ENCODE data around the gene KRTAP10-8.
A peak's percentile ranks its signal among the peaks of the same experiment; 100 is the strongest.
"Not testable (repeated sequence)": the region's sequence is repeated elsewhere in the genome, so short reads cannot be mapped to it uniquely, and the experiment has no call there.

The KRTAP10-8 gene

GRCh38 chr21:44618504-44618903 lies 6.6 kb downstream of the KRTAP10-8 start:
- peak; percentile 19 for DNase-seq (ENCODE audit: low spot score)

DNA sequence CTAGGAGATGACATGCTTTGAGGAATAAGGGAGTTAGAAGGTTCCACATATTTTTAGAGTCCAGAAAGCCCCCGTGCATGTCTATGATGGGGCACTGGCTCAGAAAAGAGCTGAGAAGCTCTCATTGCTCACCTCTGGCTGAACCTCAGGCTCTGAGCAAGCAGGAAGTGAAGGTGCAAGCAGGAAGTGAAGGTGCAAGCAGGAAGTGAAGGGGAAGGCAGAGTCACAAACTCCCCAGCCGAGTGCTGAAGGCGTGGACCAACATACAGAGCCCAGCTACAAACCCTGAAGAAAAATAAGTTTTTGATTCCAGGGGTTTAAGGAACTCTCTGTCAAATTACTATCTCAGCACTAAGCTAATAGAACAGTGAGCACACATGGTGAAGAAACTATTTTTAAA lies 7.0 kb downstream of the KRTAP10-8 start:
- no peak for DNase-seq (ENCODE audit: low spot score)

DNA sequence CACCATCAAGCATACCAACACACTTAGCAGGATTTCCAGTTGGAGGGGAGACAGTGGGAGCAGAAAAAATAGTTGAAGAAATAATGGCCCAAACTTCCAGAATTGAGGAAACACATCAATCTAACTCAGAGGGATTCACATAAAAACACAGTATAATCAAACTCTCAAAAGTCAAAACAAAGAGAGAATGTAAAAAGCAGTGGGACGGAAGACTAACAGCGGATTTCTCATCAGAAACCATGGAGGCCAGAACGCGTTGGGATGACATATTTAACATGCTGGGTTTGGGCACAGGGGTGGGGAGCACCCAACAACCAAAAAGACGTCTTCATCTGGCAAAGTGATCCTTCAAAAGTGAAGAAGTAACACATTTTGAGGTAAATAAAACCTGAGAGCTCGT lies 8.0 kb downstream of the KRTAP10-8 start:
- DNase-seq (ENCODE audit: low spot score): no peak

GRCh38 chr21:44623575-44623974 lies 11.7 kb downstream of the KRTAP10-8 start:
- DNase-seq (ENCODE audit: low spot score): no peak

DNA sequence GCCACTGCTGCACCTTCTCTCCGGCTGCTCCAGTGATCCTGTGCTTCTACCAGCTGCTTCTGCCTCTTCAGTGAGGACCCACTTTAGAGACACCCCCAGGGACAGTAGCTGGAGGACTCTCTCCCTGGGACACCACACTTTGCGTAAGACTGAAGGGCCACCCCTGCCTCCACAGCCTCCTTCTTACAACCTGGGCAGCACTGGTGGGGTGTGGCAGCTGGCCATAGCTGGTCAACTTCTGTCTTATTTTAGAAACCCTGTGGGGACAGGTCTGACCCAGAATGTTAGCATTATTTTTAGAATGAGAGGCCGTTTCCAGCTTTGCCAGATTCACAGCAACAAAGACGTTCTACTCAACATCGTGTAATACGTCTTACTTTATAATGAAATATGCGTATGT lies 13.9 kb downstream of the KRTAP10-8 start:
- no peak for DNase-seq (ENCODE audit: low spot score)

- no peak for DNase-seq (ENCODE audit: low spot score)
Observed at GRCh38 chr21:44626262-44626661, 14.4 kb downstream of the KRTAP10-8 start.

GRCh38 chr21:44626673-44627143 lies 14.8 kb downstream of the KRTAP10-8 start, which contains the start of gene KRTAP10-9:
Gene KRTAP10-9, plus strand, starts transcription at chr21:44627093. Its CDS starts 79 bp downstream, at chr21:44627172.
- DNase-seq (ENCODE audit: low spot score): no peak

GRCh38 chr21:44627181-44627822 lies 15.4 kb downstream of the KRTAP10-8 start:
- not testable (repeated sequence) for DNase-seq (ENCODE audit: low spot score)

GRCh38 chr21:44627831-44628233 lies 16.0 kb downstream of the KRTAP10-8 start:
- DNase-seq (ENCODE audit: low spot score): not testable (repeated sequence)

DNA sequence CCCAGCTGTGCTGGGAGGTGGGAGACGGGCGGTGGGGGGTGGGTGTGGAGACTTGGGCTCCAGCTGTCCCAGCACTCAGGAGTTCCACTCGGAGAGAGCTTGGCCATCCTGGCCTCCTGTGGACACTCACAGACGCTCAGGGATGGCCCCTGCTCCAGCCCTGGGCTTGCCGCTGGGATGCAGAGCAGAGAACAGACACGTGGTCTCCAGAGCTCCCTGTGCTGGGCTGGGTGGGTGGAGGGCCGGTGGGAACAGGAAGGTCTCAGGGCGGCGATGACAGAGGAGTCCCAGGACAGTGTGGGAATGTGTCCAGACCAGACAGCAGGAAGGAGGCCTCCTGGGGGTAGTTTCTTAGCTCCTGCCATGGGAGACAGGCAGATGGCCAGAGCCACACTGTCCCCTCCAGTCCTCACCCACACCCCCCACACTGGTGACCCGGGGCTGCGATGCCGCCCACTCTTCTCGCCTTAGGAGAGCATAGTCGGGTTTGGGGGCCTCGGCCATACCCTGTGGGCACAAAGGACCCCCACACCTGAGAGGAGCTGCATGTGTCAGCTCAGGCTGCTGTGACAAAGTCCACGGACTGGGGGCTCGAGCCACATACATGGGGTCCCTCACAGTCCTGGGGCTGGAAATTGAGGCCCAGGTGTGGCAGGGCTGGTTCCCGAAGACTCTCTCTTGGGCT lies 17.0 kb downstream of the KRTAP10-8 start:
- DNase-seq (ENCODE audit: low spot score): no peak

- no peak for DNase-seq (ENCODE audit: low spot score)
Observed at GRCh38 chr21:44630440-44630839, 18.6 kb downstream of the KRTAP10-8 start.

DNA sequence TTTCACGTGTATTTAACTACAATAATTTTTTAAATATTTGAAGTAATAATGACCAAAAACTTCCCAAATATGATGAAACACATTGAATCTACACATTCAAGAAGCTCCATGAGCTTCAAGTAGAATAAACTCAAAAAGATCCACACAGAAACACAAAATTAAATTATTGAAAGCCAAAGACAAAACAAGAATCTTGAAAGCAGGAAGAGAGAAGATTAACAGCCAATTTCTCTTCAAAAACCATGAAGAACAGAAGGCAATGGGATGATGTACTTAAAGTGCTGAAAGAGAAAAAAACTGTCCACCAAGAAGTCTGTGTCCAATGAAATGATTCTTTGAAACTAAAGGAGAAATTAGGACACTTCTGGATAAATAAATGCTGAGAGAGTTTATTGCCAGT lies 20.2 kb downstream of the KRTAP10-8 start:
- no peak for DNase-seq (ENCODE audit: low spot score)

GRCh38 chr21:44636209-44637017 lies 24.5 kb downstream of the KRTAP10-8 start:
- DNase-seq (ENCODE audit: low spot score): no peak

DNA sequence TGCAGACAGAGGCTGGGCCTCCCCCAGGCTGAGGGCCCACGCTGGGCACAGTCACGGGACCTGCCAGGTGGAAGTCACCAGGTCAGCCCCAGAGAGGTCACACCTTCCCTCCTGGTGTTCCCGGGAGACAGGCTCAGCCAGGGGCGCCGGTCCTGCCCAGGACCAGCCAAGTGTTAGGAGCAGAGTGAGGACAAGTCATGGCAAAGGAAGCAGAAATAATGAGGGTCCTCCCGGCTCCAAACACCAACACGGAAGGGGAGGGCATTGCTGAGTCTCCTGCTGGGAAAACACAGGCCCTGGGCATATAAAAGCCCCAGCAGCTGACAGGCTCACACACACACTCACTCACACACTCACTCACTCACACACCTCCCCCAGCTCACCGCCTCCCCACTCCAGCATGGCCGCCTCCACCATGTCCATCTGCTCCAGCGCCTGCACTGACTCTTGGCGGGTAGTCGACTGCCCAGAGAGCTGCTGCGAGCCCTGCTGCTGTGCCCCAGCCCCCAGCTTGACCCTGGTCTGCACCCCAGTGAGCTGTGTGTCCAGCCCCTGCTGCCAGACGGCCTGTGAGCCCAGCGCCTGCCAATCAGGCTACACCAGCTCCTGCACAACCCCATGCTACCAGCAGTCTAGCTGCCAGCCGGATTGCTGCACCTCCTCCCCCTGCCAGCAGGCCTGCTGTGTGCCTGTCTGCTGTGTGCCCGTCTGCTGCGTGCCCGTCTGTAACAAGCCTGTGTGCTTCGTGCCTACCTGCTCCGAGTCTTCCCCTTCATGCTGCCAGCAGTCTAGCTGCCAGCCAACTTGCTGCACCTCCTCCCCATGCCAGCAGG lies 25.4 kb downstream of the KRTAP10-8 start, which contains the start of gene KRTAP10-10:
Gene KRTAP10-10 (plus strand): TSS at position 339 of the 833 bp plus-strand sequence. CDS start 62 bp downstream, at position 401.
- DNase-seq (ENCODE audit: low spot score): no peak

GRCh38 chr21:44637851-44638348 lies 26.0 kb downstream of the KRTAP10-8 start:
- not testable (repeated sequence) for DNase-seq (ENCODE audit: low spot score)

DNA sequence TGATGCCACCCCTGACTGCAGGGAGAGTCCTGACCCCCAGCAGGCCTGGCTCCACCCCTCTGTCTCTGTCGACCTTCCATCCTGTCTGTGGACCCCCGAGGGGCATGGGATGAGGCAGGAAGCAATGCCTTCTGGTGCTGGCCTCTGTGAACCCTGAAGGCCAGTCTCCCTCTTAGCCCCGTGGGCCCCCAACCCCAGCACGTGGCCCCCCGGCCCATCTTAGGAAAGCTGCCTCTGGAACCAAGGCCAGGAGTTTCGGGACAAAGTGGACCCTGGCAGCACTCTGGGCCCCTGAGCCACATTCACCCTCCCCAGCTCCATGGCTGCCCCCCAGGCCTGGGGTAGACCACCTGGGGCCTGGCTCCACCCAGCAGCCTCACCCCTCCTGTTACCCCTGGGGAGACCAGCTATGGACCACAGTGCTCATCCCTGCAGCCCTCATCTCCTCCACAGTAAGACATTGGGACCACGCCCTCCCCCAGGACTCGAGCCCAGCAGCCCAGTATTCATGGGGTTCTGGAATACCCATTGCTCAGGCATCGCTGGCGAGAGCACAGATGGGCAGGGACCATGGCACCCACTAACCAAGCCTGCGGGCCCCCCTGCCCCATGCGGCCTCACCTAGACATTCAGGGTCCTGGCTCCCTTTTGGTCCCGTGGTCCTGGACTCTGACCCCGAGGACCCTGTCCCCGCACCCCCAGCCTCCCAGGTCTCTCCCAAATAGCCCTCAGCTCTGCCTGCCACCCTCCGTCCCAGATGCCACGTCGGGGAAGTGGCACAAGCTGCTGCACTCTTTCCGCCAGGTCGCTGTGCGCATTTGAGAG lies 26.8 kb downstream of the KRTAP10-8 start:
- DNase-seq (ENCODE audit: low spot score): not testable (repeated sequence)

GRCh38 chr21:44639331-44639655 lies 27.4 kb downstream of the KRTAP10-8 start:
- no peak for DNase-seq (ENCODE audit: low spot score)

DNA sequence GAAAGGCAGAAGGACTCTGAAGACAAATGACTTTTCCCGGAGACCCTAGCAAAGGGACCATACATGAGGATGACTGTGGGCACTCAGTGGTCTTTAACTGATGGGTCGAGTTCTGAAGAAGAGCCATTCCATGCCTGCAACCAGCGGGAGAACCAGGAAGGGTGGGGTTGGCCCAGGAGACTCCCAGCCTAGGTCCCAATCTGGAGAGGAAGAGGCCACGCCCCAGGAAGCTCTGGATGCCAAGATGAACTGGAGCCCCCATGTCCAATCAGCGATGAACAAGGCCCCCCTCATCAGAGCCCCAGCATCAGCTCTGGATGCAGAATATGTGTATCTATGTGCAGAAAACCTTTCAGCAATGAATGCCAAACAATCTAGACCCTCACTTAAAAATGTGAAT lies 28.9 kb downstream of the KRTAP10-8 start:
- no peak for DNase-seq (ENCODE audit: low spot score)

DNA sequence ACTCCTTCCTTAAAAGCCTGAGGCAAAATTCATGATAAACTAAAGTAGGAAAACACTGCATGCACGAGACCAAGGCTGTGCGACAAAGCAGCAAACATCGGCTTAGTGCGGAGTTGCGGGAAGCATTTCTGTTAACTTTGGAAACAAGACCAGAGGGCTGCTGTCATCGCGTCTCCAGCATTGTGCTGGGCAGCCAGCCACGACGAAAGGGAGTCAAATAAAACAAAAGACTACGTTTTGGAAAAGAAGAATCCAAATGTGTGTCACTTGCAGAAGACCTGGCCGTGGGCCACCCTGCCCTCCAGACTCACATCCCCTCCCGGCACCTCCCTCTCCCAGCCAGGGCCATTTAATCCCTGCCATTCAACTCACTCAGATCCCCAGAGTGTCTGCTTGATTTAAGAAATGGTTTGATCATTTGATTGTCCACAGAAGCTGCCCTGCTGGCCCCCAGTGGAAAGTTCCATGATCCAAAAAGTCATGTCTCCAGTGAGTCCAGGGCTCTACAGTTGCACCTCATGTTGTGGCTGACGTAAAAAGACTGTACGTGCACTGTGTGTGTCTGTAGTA lies 31.9 kb downstream of the KRTAP10-8 start:
- no peak for DNase-seq (ENCODE audit: low spot score)

DNA sequence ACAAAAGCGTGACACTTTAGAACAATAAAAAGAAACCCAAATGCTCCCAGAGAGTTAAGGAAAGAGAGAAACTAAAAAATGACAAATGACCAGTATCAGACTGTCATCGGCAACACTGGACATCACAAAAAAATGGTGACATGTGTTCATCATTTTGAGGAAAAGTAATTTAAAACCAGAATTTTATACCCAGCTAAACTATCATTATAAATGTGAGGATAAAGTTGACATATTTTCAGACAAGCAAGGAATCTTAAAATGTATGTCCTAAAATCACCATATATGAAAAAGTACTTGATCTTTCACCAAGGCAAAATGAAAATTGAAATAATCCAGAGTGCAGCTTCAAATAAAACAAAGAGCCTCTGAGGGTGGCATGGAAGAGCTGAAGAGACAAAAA lies 33.0 kb downstream of the KRTAP10-8 start:
- DNase-seq (ENCODE audit: low spot score): no peak
